ENCODE data around the gene PRICKLE1.

- no peak for TF ChIP-seq CTCF (IDR thresholded peaks at IDR 0.05; ENCODE audit: low read length)
- TF ChIP-seq EZH2 (IDR thresholded peaks at IDR 0.05; ENCODE audit: borderline replicate concordance, low read length): no peak
These were observed 78.7 kb downstream of the PRICKLE1 start for GRCh38 chr12:42510823-42511222.

All from OCI-LY1 (cell line).